ENCODE data around the gene DCC.

Gene DCC

GRCh38 chr18:52499644-52500043 is 159.6 kb downstream of the DCC start:
- DNase-seq (ENCODE audit: low spot score) = no peak

DNA sequence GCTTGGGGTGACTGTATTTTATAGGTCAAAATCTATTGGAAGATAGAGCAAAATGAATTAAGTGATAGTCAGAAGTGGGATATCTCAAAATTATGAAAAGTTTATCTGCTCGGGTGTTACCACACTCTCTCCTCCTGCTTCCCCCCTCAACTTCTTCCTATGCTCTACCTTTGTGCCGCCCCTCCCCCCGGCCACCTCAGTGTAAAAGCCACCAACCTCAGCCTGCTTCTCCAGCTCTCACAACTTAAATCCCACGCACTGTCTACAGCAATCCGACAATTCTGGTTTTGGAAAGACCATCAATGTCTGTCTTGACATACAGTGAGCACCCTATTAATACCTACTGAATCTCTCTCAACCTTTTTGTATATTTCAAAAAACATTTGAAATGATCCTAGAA is 164.6 kb downstream of the DCC start:
- no peak for DNase-seq (ENCODE audit: low spot score)

- DNase-seq (ENCODE audit: low spot score) = no peak
These were observed 170.1 kb downstream of the DCC start for GRCh38 chr18:52510139-52510538.

- no peak for DNase-seq (ENCODE audit: low spot score)
These were observed 178.1 kb downstream of the DCC start for GRCh38 chr18:52518086-52518485.

DNA sequence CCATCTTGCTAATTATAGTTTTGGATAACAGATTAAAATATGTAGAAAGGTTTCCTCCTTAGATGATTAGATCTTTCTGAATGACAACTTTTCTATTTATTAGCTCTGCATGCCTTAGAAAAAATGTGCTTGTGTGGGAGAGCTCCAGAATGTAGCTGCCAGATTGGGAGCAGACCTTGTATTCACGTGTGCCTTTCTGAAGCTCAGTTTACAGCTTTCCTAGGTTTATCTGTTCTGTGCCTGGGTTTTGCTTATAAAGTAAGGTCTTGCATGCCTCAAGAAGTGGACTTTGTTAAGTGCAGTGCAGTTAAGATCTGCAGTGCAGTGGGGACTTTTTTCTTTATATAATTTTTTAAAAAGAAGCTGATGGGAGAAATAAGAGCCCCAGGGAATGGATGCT is 179.0 kb downstream of the DCC start:
- no peak for DNase-seq (ENCODE audit: low spot score)

DNA sequence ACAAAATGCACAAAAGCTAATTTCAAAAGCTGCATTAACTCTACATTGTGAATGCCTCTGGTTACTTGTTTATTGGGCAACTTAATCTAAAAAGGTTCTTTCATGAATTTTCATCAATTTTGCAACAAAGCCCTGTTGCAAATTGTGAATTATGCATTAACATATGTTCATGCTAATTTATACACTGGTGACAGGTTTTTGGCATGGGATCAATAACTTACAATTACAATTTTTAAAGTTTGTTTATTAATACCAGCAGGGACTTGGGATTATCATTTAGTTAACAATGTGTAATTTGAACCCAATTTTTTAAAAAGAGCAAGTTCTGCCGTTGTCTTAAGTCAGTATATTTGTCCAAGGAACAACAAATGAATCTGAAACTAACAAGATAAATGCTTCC is 183.6 kb downstream of the DCC start:
- DNase-seq (ENCODE audit: low spot score) = no peak

GRCh38 chr18:52531836-52532235 is 191.8 kb downstream of the DCC start:
- no peak for DNase-seq (ENCODE audit: low spot score)

GRCh38 chr18:52536039-52536438 is 196.0 kb downstream of the DCC start:
- DNase-seq (ENCODE audit: low spot score) = no peak

DNA sequence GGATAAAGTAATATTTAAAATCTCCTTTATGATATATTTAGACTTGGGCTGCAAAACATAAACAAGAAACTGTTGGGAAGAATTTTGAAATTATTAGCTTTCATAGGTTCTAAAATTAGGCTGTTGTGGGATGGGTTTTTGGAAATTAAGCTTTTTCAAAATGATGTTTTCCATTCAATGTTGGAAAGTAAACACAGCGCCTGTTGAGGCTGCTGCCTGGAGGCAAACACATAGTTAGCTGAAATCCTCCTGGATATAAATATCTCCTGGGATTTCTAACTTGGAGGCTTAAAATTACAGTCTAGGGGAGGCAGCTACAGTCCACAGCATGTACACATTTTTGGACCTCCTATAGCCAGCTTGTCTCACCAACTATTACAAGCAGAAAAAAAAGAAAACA is 197.3 kb downstream of the DCC start:
- no peak for DNase-seq (ENCODE audit: low spot score)

DNA sequence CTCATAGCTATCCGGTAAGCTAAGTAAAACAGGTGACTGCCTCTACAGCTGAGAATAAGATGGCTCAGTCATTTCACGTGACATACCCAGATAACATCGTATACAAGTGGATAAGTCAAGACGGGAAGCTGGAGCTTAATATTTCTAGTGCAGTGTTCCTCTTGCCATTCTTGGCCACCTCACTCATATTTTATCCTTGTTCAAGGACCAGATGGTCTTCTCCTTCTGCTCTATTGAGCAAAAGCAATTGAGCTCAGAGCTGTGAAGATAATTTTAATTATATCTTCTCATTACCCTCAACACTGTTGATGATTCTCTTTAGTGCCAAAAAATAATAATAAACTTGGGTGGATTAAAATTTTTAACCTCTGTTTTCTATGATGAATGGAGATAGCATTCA is 201.1 kb downstream of the DCC start:
- no peak for DNase-seq (ENCODE audit: low spot score)

- DNase-seq (ENCODE audit: low spot score) = no peak
These were observed 204.1 kb downstream of the DCC start for GRCh38 chr18:52544086-52544485.

DNA sequence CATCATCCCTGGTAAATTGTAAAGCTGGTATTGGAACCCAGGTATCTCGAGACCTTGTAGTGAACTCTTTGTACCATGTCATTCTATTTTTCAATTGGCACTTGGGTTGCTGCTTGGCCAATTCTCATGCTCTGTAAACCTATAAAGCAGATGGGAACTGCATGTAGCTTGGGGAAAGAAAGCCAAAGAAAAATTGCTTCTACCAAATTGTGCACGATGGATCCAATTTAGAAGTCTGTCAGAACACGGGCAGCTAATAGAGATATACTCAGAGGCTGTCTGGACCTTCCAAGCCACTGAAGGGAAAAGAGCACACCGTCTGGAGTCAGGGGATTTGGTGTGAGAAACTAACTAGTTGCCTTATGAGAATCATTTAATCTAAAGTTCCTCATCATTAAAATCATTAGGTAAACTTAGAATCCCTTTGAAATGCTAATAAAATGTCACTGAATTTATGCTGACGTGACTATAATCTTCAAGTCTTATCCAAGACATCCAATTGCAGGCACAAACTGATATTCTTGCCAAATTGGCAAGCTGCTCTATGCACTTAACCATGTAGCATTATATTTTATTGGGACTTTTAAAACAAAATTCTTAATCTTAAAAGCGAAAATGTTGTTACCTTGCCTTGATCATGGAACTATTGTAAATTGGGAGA is 206.8 kb downstream of the DCC start:
- DNase-seq (ENCODE audit: low spot score) = no peak

GRCh38 chr18:52553441-52553840 is 213.4 kb downstream of the DCC start:
- DNase-seq (ENCODE audit: low spot score) = no peak

DNA sequence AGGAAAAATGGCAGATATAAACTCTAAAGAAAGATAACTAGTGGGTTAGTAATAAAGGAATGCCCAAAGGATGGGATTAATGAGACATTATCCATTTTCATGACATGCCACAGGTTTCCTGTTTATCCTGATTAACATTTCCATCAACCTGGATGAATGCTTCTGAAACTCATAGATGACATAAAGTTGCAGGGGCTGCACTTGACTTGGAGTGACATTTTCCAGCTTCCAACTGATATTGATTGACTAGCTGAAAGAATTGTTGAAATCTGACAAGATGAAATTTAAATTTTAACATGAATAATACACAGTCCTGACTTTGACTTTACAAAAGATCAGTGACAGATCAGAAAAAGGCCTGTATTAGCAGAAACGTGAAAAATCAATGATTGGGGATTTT is 214.2 kb downstream of the DCC start:
- no peak for DNase-seq (ENCODE audit: low spot score)

GRCh38 chr18:52567360-52567759 is 227.4 kb downstream of the DCC start:
- DNase-seq (ENCODE audit: low spot score) = no peak

DNA sequence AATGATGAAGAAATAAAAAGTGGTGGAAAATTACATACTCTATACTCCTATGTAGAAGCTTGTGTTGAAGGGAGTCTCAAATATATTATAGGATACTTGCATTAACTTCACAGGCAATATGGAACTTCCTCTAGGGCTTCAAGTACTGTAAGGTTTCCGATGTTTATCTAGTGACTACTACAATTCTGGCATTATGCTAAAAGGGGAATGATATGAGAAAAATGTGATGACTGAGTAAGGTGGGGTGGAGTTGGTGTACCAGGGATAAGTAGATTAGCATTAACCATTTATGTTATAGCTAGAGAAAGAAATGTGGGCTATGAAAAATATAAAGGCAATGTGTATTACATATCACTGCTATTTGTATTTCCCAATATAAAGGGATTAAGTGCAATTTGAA is 229.5 kb downstream of the DCC start:
- DNase-seq (ENCODE audit: low spot score) = no peak

DNA sequence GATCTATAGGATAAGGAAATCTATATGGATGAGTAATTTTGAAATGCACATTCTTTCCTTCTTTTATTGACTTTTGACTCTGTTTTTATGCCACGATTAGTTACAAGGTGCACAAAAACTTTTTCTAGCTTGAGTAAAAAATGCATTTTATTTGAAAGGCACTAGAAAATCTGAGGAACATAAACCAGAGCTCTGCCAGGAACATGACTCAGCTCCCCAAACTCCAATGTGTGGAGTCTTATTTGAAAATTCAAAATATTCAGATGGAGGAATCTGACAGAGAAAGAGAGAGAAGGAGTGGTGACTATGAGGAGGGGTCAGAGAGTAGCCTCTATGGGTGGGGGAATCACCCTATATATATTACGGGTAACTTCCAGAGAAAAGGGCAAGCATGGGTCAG is 231.0 kb downstream of the DCC start:
- DNase-seq (ENCODE audit: low spot score) = no peak

GRCh38 chr18:52572036-52573000 is 232.3 kb downstream of the DCC start:
- DNase-seq (ENCODE audit: low spot score) = no peak

DNA sequence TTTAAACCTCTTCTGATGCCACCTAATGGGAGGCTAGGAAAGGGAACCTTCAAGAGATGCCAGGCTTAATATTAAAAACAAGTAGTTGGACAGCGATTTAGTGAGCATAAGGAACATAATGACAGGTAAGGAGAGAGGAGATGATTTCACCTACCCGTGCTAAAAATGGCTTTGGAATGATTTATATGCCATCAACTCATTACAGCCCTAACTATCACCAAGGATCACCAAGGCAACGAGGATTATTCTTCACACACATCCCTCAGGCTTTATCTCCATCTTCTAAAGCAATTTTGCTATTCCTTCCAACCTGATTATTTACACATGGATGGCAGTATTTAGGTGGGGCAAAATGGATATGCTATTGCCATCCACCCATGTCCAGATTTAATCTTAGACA is 237.8 kb downstream of the DCC start:
- DNase-seq (ENCODE audit: low spot score) = no peak

DNA sequence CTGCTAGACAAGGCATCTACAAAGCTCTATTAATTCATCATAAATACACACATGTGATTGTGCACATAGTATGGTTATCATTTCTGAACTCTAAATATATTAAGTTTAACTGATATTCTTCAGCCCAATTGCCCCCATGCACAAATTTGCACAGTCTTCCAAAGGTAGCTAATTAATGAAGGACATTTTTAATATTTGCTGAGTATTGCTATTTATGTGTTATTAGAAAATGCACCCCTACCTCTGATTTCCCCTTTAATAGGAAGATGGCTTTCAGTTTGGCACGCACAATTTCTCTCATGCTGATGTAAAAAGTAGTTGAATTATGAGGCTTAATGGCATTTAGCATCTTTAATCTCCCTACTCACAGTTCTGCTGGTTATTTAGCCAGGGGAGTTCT is 242.1 kb downstream of the DCC start:
- no peak for DNase-seq (ENCODE audit: low spot score)

DNA sequence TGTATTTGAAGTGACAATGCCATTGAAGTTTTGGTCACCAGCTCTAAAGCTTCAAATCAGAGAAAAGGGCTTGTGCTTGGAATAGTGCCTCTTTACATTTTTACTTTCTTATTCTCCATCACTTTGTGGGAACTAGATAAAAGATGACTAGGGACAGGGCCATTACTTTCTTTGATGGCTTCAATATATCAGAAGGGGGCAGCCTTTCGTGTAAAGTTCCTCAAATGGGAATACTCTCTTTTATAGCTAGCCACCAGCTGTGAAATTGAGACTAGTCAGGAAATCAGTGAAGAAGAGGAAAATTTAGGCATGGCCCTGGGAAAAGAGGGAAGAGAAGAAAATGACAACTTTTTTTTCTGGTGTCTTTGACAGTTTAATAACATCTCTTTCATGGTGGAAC is 242.5 kb downstream of the DCC start:
- no peak for DNase-seq (ENCODE audit: low spot score)

DNA sequence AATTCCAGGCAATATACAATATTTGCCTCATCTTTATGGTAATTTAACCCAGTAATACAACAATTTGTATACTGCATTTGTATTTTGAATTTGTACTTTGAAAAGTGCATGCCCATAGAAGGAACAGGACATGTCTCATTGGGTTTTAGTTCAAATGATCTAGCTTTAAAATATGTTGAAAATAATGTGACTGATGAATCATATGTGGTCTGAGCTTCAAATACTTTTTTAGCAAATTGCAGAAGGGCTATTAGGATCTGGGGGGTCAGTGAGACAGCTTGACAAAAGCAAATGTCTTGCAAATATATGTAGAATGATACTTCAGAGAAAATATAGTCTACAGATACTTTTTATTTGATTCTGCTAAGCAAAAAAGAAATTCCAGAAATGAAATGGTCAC is 248.9 kb downstream of the DCC start:
- no peak for DNase-seq (ENCODE audit: low spot score)

- no peak for DNase-seq (ENCODE audit: low spot score)
These were observed 256.9 kb downstream of the DCC start for GRCh38 chr18:52596748-52597435.

All from germinal center (tissue), 1 donor.